ENCODE results near the gene PPP6R1.

The PPP6R1 gene

DNA sequence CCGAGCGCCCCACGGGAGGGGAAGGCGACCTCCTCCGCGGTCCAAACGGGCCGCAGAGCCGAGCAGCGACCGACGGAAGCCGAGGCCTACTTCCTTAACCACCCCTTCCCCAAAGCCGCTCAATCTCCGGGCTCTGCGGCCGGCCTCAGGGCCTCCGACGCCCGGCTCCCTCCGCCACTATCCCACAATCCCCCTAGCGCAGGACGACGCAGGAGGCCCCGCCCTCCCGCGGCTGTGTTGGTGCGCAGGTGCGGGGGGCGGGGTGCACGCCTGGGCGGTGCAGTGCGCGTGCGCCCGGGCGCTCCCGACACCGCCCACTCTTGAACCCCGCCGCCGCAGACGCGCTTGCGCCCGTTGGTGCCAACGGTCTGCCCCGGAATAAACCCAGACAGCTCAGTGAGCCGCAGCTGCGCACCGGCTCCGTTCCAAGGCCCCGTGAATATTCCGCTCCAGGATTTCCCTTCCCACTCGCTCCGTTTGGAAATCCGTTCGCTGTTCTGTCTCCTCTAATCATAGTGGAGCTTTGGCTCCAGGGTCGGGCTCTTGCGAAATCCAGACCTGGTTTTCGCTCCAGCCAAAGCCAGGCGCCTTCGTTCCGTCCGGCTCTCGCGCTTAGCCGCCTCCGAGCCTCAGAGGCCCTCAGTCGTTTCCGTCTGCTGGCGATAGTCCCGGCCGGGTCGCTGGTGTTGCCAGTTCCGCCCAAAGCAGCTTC is at the start of gene PPP6R1:
Gene PPP6R1, minus strand, starts transcription at position 190 of the 712 bp plus-strand sequence. CDS start 11,914 bp downstream, outside the sequence.
- Histone ChIP-seq H3K4me1 (peaks cover 0 to 47% (median 43%) of the 10 kb centered on the region in 4 donors), H3K4me3 (peak within 1 kb of the TSS; percentile 91 to 97), H3K27me3 (no peaks in the 10 kb centered on the region), H3K9me3 (no peaks in the 10 kb centered on the region), H3K27ac (peak within 1 kb of the TSS; percentile 94), H3K36me3 (peaks cover 0 to 7% (median 0%) of the 10 kb centered on the region in 3 donors)
- intact Hi-C loops (cut with DNase I; ENCODE audit: low total_unique reads) = no loop called here
- TF ChIP-seq, protein P1, sequence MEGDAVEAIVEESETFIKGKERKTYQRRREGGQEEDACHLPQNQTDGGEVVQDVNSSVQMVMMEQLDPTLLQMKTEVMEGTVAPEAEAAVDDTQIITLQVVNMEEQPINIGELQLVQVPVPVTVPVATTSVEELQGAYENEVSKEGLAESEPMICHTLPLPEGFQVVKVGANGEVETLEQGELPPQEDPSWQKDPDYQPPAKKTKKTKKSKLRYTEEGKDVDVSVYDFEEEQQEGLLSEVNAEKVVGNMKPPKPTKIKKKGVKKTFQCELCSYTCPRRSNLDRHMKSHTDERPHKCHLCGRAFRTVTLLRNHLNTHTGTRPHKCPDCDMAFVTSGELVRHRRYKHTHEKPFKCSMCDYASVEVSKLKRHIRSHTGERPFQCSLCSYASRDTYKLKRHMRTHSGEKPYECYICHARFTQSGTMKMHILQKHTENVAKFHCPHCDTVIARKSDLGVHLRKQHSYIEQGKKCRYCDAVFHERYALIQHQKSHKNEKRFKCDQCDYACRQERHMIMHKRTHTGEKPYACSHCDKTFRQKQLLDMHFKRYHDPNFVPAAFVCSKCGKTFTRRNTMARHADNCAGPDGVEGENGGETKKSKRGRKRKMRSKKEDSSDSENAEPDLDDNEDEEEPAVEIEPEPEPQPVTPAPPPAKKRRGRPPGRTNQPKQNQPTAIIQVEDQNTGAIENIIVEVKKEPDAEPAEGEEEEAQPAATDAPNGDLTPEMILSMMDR (IDR thresholded peaks at IDR 0.05) = peak in 1 of 2 experiments; percentile 14
- DNase-seq = peak; percentile 95 to 100

GRCh38 chr19:55308281-55308680 is 49.5 kb upstream of the PPP6R1 start:
- H3K9me3 ChIP-seq = no peaks in the 10 kb centered on the region
- TF ChIP-seq, protein P1 (IDR thresholded peaks at IDR 0.05) = no peak
- H3K4me1 ChIP-seq = no peaks in the 10 kb centered on the region
- no peak overlapping the region for H3K27ac ChIP-seq
- intact Hi-C loops (cut with DNase I; ENCODE audit: low total_unique reads) = no loop called here
- H3K4me3 ChIP-seq = no peak overlapping the region
- H3K27me3 ChIP-seq = peaks cover 0 to 3% of the 10 kb centered on the region in 2 donors
- DNase-seq = no peak
- peaks cover 0 to 9% (median 6%) of the 10 kb centered on the region in 3 donors for H3K36me3 ChIP-seq

GRCh38 chr19:55306712-55307111 is 47.9 kb upstream of the PPP6R1 start:
- no peak for DNase-seq
- peaks cover 0 to 9% (median 6%) of the 10 kb centered on the region in 3 donors for H3K36me3 ChIP-seq
- intact Hi-C loops (cut with DNase I; ENCODE audit: low total_unique reads) = no loop called here

DNA sequence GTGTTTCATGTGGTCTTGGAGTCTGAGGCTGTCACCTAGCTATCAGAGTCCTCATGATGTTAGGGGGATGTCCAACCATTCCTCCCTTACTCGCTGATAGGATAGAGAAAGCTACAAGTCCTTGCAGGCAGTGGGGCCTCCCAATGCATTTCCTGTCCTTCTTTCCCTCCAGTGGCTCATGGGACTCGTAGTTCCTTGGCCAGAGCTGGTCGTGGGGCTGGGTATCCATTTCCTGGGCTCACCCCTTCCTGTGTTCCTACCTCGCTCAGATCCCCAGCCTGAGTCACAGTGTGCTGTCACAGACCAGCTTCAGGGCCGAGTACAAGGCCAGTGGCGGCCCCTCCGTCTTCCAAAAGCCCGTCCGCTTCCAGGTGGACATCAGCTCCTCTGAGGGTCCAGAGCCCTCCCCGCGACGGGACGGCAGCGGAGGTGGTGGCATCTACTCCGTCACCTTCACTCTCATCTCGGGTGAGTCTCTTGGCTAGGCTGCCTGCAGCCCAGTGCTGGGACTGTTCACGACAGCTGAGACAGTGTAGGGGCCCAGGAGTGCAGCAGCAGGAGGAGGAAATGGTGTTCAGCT is 47.3 kb upstream of the PPP6R1 start:
- no peak overlapping the region for H3K27ac ChIP-seq
- no peak overlapping the region for H3K4me3 ChIP-seq
- H3K36me3 ChIP-seq = peaks cover 0 to 9% (median 6%) of the 10 kb centered on the region in 3 donors
- TF ChIP-seq, protein P1 (IDR thresholded peaks at IDR 0.05) = no peak
- DNase-seq = no peak
- H3K4me1 ChIP-seq = peaks cover 0 to 6% (median 0%) of the 10 kb centered on the region in 4 donors
- intact Hi-C loops (cut with DNase I; ENCODE audit: low total_unique reads) = no loop called here
- H3K27me3 ChIP-seq = peaks cover 0 to 3% of the 10 kb centered on the region in 2 donors
- no peaks in the 10 kb centered on the region for H3K9me3 ChIP-seq

More at GRCh38 chr19:55306712-55307111, 47.9 kb upstream of the PPP6R1 start:
- no peak overlapping the region for H3K27ac ChIP-seq
- peaks cover 0 to 3% of the 10 kb centered on the region in 2 donors for H3K27me3 ChIP-seq
- TF ChIP-seq, protein P1 (IDR thresholded peaks at IDR 0.05) = no peak
- no peaks in the 10 kb centered on the region for H3K9me3 ChIP-seq
- H3K4me3 ChIP-seq = no peak overlapping the region
- H3K4me1 ChIP-seq = peaks cover 0 to 3% (median 0%) of the 10 kb centered on the region in 4 donors

DNA sequence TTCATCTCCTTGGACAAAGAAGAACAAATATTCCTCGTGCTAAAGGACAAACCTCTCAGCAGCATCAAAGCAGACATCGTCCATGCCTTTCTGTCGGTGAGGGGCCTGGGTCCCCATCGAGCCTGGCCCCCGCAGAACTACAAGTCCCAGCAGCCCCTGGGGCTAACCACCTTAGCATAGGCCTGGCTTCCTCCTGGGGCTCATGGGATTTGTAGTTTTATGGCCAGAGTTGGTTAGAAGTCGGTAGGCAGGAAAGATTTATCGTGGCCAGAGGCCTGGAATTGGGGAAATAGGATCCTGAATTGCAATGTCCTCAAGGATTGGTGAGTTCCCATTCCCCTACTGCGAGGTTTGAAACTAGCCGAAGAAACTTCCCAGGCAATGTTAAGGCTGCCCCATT is 46.7 kb upstream of the PPP6R1 start:
- no peak overlapping the region for H3K27ac ChIP-seq
- H3K36me3 ChIP-seq = peaks cover 0 to 9% (median 6%) of the 10 kb centered on the region in 3 donors
- H3K27me3 ChIP-seq = peaks cover 0 to under 1% of the 10 kb centered on the region in 2 donors
- TF ChIP-seq, protein P1 (IDR thresholded peaks at IDR 0.05) = no peak
- intact Hi-C loops (cut with DNase I; ENCODE audit: low total_unique reads) = no loop called here
- peak in 1 of 2 donors; percentile 42 for DNase-seq
- H3K4me3 ChIP-seq = no peak overlapping the region
- peaks cover 0 to 6% (median 0%) of the 10 kb centered on the region in 4 donors for H3K4me1 ChIP-seq
- no peaks in the 10 kb centered on the region for H3K9me3 ChIP-seq

All from tibial artery (tissue), 4 donors.